HG02885 (cell line): ENCODE measurements around the gene HIF3A.
"Not testable (repeated sequence)": the region's sequence is repeated elsewhere in the genome, so short reads cannot be mapped to it uniquely, and the experiment has no call there.

Experiments
- ATAC-seq: cut with Tn5 transposase; IDR thresholded peaks from one replicate; pipeline ENCODE4 v1.9.1; 2021; ENCODE audit warnings: mild to moderate bottlenecking; ENCODE audit not compliant: unreplicated experiment, poor library complexity

HIF3A gene

DNA sequence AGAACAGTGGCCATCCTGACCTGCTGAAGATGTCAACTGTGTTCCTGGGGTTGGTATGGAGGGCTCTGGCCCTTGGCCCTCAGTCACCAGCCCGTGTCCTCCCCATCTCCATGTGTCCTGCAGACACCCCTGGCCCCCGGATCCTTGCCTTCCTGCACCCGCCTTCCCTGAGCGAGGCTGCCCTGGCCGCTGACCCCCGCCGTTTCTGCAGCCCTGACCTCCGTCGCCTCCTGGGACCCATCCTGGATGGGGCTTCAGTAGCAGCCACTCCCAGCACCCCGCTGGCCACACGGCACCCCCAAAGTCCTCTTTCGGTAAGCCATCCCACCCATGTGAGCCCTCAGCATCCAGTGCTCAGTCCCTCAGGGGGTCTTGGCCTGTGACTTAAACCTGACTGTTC lies 24.8 kb downstream of the HIF3A start:
- no peak for ATAC-seq

DNA sequence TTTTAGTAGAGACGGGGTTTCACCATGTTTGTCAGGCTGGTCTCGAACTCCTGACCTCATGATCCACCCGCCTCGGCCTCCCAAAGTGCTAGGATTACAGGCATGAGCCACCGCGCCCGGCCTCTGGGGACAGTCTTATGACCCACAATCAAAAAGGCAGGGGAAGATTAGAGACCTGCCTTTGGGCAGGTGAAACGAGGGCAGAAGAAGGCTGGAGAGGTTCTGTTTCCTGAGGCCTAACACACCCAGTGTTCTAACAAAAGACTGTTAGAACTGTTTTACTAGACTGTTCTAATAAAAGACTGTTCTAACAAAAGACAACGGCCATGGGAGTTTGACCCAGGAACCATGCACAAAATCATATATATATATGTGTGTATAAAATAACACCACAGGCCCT lies 26.4 kb downstream of the HIF3A start:
- ATAC-seq = not testable (repeated sequence)

DNA sequence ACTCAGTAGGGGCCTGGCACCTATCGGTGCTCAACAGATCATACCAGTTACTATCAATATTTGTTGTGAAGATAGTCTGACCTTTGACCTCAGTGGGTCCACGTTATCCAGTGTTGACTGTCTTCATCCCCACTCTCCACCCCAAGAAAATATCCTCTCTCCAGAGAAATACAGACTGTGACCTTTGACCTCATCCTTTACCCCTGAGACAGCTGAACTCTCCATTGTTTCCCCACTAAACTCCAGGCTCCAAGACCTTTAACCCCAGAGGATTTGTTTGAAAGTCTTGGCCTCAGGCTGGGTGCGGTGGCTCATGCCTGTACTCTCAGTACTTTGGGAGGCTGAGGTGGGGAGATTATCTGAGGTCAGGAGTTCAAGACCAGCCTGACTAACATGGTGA lies 27.4 kb downstream of the HIF3A start:
- no peak for ATAC-seq

DNA sequence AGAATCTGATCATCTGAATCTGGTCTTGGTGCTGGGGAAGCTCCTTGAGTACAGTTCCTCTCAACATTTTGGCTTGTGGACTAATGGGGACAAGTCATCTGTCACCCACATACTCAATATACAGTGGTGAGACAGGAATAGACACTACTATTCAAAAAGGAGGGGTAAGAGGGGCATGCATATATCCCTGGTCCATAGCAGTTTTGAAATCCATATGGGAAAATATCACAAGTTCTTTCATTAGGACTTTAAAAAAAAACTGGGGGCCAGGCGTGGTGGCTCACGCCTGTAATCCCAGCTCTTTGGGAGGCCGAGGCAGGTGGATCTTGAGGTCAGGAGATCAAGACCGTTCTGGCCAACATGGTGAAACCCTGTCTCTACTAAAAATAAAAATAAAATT lies 29.8 kb downstream of the HIF3A start:
- ATAC-seq = no peak

DNA sequence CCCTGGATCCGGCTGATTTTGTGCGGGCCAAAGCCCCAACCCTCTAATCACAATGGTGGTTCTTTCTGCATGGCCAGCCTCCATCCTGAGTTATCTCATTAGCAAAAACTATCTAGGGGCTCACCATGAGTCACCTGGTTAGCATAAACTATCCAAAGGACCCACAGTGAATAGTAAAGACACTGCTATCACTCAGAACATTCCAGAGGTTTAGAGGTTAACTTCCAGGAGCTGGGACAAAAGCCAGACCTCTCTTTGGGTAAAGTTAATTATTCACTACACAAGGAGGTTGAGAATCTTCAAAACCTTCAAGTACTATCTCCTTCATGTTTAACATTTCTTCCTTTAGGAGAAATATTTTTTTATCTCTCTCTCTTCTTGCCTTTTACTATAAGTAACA lies 31.2 kb downstream of the HIF3A start:
- no peak for ATAC-seq

DNA sequence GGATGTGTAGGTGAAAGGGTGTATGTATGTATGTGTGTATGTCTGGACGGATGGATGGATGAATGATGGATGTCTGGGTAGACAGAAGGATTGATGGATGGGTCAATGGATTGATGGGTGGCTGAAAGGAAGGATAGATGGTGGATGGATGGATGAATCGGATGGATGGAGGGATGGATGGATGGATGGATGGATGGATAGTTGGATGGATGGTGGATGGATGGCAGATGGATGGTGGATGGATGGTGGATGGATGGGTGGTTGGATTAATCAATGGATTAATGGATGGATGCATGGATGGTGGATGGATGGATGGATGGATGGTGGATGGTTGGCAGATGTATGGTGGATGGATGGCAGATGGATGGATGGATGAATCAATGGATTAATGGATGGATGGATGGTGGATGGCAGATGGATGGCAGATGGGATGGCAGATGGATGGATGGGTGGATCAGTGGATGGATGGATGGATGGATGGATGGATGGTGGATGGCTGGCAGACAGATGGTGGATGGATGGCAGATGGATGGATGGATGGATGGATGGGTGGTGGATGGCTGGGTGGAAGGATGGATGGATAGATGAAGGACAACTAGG lies 33.6 kb downstream of the HIF3A start:
- ATAC-seq = no peak

DNA sequence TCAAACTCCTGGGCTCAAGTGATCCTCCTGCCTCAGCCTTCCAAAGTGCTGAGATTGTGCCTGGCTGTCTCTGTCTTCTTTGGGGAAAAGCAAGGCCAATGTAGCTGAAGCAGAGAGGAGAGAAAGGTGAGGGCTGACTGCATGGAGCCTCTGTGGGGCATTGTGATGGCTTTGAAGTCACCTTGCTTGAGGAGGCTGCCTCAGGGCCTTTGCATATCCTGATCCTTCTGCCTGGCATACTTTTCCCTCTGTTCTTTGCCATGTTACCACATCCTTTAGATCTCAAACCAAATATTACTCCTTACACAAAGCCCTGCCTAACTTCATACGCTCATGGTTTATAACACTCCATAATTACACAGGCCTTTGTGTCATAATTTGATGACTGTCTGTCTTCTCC lies 40.6 kb downstream of the HIF3A start:
- ATAC-seq = no peak

DNA sequence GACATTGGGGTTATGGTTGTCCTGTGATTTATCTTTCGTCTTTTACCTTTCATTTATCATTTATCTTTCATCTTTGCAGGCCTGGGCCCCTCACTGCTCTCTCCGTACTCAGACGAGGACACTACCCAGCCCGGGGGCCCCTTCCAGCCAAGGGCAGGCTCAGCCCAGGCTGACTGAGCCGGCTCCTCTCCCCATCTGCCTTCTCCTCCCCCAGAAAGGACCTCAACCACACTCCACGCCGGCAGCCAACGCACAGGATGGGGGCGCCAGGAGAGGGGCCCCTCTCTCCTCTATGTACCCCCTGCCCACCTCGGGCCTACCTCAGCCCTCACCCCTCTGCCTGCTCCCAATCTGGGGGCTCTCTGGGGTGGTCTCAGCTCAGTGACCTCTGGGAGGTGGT lies 42.6 kb downstream of the HIF3A start:
- no peak for ATAC-seq

DNA sequence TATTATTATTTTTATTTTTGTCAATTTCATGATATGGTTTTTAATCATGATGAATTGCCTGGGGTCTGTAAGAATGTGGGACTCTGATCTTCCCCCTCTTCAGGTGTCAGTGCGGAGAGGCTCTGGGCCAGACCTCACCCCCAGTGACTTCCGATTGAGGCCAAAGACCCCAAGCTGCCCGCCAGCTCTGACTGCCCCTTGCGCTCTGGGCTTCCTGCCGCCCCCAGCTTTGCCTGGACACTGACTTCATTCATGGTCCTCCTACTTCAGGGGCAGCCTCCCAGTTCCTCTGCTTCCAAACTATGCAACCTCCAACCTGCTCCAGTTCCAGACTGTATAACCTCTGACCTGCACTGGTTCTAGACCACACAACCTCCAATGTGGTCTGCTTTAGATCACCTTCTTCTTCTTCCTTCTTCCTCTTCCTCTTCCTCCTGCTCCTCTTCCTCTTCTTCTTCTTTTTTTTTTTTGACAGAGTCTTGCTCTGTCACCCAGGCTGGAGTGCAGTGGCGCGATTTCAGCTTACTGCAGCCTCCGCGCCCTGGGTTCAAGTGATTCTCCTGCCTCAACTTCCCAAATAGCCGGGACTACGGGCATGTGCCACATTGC lies 43.3 kb downstream of the HIF3A start:
- no peak for ATAC-seq

DNA sequence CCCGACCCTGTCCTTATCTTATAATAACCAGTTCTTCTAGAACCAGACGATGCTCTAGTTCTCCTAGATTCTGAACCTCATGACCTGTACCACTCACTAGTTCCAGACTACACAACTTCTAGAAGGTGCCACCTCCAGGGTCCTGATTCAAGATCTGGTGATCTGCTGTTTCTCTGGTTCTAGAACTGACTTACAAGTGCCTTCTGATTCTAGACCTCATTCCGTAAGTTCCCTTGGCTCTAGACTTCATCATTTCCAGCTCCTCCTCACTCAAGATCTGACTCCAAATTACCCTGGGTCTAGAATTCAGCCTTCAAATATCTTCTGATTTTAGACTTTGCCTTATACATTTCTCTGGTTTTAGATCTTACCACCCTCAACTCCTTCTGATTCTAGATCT lies 45.1 kb downstream of the HIF3A start:
- no peak for ATAC-seq

DNA sequence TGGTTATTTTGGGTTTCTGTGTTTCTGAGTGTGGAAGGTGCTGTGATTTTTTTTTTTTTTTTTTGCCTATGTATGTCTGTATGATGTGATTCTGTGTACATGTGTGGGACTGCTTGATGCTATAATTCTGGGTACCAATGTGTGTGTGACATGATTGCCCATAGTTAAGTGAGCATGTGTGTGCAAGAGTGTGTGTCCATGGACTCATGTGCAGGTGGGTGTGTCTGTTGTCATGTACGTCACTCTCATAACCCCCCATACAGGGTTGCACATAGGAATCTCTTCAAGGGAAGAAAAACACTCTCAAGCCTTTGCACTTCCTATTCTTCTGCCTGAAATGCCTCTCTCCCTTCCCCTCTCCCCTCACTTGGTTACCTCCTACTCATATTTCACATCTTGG lies 47.5 kb downstream of the HIF3A start:
- ATAC-seq = no peak

DNA sequence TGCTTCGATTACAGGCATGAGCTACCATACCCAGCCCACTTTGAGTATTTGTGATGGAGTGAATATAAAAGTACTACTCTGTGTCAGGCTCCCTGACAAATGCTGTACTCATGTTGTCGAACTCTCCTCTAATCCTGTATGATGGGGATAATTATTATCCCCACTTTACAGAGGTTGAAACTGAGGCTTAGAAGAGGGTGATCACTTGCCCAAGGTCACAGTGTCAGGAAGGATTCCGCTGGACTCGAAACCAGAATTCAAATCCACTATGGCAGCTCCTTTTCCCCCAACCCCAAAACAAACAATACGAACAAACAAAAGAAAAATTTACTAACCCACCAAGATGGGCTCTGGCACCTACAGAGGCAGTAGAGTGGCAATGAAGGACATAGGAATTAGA lies 48.3 kb downstream of the HIF3A start:
- ATAC-seq = no peak

DNA sequence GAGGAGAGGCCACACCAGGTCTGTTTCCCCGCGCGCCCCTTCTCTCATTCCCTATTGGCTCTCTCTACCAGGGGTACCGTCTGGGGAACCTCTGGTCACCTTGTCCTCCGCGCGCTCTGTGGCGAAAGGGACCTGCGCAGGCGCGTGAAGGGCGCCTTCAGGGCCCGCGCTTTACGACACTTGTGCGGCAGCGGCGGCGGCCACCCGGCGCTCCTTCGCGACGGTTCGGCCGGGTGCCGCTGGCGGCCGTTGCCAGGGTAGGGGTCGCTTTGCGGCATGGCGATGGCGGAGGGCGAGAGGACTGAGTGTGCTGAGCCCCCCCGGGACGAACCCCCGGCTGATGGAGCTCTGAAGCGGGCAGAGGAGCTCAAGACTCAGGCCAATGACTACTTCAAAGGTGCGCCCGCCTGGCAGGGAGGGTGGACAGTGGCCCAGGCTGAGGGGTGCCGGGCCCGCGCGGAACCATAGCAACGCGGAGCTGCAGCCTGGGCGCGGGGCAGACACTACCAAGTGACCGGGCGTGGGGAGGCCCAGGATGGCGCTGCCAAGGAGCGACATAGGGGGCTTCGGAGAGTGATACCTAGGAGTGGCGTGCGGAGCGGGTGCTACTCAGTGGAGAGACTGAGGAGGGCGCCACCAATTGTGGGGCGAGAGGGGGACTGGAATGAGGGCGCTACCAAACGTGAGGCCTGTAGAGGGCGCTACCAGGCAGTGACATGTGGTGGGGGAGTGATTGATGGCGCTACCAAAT lies 50.2 kb downstream of the HIF3A start, which contains the start of gene PPP5C:
Gene PPP5C (plus strand): TSS at position 267 of the 751 bp plus-strand sequence. CDS start 10 bp downstream, at position 277.
- ATAC-seq = peak; percentile 60

DNA sequence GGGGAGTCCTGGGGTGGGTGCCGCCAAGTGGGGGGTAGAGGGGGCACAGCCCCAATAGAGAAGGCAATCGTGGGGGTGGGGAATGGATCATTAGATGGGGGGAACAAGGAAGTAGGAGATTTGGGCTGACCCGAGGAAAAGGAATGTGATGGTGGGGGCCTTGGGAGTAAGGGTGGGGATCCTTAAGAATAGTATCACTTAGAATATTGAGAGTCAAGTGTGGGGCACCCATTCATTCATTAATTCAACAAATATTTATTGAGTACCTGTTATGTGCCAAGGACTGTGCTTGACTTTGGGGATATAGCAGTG lies 50.7 kb downstream of the HIF3A start:
- ATAC-seq = no peak

DNA sequence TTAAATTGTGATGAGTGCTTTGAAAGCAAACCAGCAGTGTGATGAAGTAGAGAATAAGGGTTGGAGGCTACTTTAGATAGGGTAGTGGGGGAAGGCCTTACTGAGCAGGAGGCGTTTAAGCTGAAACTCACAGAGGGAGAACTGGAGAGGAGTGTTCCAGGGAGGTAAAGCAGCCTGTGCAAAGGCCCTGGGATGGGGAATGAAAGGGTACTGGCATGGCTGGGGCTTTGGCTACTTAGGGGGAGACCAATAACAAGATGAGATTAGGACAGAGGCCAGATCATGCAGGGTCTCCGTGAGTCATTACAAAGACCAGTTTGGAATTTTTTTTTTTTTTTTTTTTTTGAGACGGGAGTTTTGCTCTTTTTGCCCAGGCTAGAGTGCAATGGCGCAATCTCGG lies 51.1 kb downstream of the HIF3A start:
- no peak for ATAC-seq

DNA sequence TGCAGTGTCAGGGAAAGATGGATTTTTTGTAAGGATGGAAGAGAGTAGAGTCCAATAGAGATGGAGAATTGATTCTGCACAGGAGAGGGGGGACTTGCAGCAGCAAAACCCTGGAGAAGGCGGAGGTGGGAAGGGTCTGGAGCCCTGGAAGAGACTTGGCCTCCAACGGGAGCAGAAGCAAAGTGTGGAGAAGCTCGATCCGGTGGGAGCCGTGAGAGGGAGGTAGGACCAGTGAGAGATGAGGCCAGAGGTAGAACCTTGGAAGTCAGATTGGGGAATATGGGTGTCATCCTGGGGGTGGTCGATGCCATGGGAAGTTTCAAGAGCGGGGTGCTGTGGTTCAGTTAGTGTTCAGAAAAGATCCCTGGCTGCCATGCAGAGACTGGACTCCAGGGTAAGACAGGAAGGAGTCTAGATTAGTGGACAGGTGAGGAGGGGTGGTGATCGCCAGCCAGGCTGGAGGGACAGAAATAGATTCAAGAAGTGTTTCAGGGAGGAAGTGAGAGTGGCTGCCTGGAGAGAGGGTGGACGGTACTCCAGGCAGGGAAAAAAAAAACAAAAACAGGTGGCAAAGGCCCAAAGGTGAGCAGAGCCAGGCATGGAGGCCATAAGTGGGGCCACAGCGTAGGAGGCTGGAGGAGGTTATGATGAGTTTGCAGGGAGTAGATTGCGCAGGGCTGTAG lies 52.6 kb downstream of the HIF3A start:
- ATAC-seq = no peak

DNA sequence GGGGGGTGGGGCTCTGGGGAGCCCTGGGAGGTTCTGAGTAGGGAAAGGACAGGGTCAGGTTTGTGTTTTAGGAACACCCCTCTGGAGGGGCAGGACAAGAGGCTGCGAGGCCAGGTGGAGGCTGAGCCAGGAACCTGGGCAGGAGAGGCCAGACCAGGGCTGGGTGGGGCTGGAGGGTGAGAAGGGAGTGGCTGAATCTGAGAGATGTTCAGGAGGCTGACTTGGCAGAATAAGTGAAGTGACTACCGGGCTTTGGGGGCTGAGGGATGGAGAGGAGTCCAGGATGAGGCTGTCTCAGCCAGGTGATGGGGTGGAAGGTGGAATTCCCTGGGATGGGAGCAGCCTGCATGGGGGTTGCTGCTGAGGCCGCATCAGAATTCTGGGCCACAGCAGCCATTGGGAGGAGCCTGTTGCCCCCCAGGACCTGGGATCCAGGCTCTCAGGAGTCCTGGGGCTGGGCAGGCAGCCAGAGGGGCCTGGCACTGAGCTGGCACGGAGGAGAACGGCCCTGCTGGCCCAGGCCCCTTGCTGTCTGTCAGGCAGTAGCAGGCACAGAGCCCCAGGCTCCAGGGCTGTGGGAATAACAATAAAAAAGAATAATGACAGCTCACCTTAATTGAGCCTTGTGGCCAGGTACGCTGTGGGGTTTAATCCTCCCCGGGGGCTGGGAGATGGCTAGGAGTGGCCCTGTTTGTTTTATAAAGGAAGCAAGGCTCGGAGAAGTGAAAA lies 53.4 kb downstream of the HIF3A start:
- ATAC-seq = no peak

DNA sequence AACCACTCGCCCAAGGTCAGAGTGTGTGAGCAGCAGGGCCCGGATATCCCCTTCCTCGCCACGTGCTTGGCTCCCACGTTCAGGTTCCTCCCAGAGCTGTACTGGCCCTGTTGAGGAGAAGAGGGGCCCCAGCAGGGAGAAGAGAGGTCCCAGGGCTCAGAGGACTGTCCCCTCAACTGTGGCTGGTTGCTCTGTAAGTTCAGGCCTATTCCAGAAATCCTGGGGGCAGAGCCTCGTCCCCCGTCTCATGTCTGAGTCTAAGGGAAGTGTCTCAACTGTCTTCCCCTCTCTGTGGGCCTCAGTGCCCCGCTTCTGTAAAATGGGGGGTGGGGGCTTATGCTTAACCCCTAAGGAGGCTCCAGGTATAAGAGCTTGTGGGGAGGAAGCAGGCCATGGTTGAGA lies 53.9 kb downstream of the HIF3A start:
- no peak for ATAC-seq

DNA sequence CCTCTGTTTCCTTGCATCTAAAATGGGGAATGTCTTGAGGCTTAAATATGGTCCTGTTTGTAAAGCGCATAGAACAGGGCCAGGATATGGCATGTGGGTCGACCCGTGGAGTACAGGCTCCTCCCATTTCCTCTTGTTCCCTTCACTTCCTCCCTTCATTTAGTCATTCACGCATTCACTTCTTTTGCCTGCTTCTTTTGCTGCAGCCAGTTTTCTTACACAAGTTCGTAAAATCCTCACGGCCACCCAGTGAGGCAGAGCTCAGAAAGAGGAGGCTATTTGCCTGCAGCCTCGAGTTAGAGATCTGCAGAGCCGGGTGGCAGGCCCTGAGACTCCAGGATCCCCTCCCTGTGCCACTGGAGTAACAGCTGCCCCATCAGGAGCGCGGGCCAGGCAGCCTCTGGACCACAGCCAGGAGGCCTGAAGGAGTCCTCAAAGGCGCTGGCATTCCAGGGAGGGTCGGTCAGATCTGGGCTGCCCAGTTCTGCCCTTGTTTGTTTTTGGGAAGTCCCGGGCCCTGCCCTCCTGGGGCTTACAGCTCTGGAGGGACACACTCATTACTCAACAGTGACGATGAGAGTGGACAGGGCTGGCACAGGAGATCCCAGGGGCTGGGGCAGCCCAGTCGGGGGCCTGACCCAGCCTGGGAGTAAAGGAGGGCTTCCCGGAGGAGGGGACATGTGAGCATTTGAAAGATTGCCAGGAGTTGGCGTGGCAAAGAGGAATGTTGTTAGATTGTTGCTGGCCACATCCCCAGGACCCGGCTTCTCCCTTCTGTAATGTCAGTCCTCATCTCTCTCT lies 54.6 kb downstream of the HIF3A start:
- ATAC-seq = no peak
